ENCODE measurements around the gene TTR. TPM values are rescaled to one million over a fixed set of nuclear protein-coding genes. Genes with fewer than 3 reads are reported as not detected.

Gene TTR
- polyA plus RNA-seq, 3 donors = 0.24 to 1.6 (median 0.42) TPM

- DNase-seq (ENCODE audit: extremely low read depth in 1 of 11, low read depth in 9 of 11, low spot score in 4 of 11) = no peak
These were observed 15.7 kb downstream of the TTR start for GRCh38 chr18:31607384-31607783.

DNA sequence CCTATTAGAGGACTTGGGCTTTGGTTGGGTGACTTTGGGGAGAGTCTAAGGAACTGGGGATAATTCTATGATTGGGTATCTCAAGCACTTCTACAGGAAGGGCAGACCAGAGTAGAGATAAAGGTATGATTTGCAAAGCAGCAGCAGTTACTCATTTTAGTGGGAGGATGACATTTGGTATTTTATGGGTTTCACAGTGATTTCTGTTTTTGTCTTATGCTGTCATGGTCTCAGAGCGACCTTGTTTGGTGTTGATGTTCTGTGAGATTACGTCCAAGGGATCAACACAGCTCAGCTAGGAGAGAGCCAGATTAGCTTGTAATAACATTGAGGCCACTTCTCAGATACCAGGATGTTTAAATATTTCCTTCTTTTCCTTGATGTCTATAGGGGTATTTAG, 18.2 kb downstream of the TTR start:
- no peak for DNase-seq (ENCODE audit: extremely low read depth in 1 of 11, low read depth in 9 of 11, low spot score in 4 of 11)

GRCh38 chr18:31610286-31611205, 18.9 kb downstream of the TTR start:
- DNase-seq (ENCODE audit: extremely low read depth in 1 of 11, low read depth in 9 of 11, low spot score in 4 of 11) = peak in 1 of 11 donors; percentile 27

GRCh38 chr18:31611511-31611910, 19.8 kb downstream of the TTR start:
- no peak for DNase-seq (ENCODE audit: extremely low read depth in 1 of 11, low read depth in 9 of 11, low spot score in 4 of 11)

GRCh38 chr18:31612124-31612523, 20.4 kb downstream of the TTR start:
- no peak for DNase-seq (ENCODE audit: extremely low read depth in 1 of 11, low read depth in 9 of 11, low spot score in 4 of 11)

DNA sequence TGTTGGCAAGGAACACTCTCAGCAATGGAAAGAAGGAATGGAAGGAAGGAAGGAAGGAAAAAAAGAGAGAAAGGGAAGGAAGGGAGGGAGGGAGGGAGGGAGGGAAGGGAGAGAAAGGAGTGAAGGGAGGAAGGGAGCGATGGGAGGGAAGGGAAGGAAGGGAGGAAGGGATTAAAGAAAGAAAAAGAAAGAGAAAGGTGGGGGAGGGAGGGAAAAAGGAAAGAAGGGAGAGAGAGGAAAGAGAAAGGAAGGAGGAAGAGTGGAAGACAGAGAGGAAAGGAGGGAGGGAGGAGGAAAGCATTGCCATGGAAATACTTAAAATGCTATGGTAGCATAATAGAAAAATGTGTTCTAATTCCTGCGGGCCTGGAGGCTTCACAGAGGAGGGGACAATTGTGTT, 22.4 kb downstream of the TTR start:
- DNase-seq (ENCODE audit: extremely low read depth in 1 of 11, low read depth in 9 of 11, low spot score in 4 of 11) = no peak

DNA sequence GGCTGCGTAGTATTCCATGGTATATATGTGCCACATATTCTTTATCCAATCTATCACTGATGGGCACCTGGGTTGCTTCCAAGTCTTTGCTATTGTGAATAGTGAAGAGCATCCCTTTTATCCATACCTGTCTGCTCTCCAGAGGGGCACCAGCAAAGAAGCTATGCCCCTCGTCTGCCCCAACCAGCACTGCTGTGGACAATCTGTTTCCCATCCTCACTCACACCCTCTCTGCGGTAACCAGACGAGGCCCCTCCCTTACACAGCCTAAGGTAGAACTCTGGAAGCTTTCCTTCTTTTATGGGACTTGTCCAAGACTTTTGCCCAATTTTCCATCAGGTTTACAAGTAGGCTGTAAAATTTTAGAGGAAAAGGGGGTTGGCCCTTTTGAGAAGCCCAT, 24.9 kb downstream of the TTR start:
- no peak for DNase-seq (ENCODE audit: extremely low read depth in 1 of 11, low read depth in 9 of 11, low spot score in 4 of 11)

GRCh38 chr18:31617031-31617717, 25.5 kb downstream of the TTR start:
- DNase-seq (ENCODE audit: extremely low read depth in 1 of 11, low read depth in 9 of 11, low spot score in 4 of 11) = no peak

GRCh38 chr18:31618801-31619200, 27.1 kb downstream of the TTR start:
- DNase-seq (ENCODE audit: extremely low read depth in 1 of 11, low read depth in 9 of 11, low spot score in 4 of 11) = no peak

DNA sequence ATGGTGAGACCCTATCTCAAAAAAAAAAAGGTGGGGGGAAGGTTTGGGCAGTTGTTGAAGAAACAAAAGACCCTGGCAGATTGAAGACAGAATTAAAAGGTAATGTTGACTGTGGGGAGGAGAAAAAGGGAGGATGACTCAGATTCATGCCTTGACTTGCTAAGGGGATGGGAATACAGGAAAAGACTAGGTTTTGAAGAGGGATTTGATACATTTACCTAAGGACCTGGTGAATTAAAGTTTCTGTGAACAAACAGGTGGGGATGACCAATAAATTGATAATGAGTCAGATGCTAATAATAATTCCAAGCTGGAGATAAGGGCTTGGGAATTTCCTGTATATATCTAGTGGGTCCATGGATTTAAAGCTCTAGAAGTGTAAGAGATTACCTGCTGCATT, 27.6 kb downstream of the TTR start:
- DNase-seq (ENCODE audit: extremely low read depth in 1 of 11, low read depth in 9 of 11, low spot score in 4 of 11) = no peak

GRCh38 chr18:31624892-31625640, 33.4 kb downstream of the TTR start:
- no peak for DNase-seq (ENCODE audit: extremely low read depth in 1 of 11, low read depth in 9 of 11, low spot score in 4 of 11)

DNA sequence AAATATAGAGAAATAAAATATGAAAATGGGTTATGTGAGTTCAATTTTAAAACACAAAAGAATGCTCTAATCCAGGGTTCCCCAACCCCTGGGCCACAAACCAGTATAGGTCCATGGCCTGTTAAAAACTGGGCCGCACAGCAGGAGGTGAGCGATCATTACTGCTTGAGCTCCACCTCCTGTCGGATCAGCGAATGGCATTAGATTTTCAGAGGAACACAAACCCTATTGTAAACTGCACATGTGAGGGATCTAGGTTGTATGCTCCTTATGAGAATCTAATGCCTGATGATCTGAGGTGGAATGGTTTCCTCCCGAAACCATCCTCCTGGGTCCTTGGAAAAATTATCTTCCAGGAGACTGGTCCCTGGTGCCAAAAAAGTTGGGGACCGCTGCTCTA, 34.7 kb downstream of the TTR start:
- DNase-seq (ENCODE audit: extremely low read depth in 1 of 11, low read depth in 9 of 11, low spot score in 4 of 11) = no peak

GRCh38 chr18:31630549-31630948, 38.9 kb downstream of the TTR start:
- DNase-seq (ENCODE audit: extremely low read depth in 1 of 11, low read depth in 9 of 11, low spot score in 4 of 11) = no peak

DNA sequence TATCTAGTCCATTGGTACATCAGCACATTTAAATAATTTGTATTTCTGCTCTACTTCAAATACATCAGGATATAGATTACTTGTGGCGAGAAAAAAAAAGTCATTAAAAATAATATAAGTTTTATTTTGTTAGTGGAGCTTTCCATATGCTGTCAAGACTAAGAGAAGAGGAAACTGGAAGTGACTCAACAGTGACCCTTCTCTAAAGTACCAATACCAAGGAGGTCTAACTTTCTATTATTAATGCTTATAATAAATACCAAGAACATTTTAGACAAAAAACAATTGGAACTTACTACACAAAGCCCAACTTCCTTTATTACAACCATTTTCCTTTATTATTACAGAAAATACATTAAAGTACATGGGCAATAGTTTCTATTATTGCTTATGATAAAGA, 39.8 kb downstream of the TTR start:
- no peak for DNase-seq (ENCODE audit: extremely low read depth in 1 of 11, low read depth in 9 of 11, low spot score in 4 of 11)

DNA sequence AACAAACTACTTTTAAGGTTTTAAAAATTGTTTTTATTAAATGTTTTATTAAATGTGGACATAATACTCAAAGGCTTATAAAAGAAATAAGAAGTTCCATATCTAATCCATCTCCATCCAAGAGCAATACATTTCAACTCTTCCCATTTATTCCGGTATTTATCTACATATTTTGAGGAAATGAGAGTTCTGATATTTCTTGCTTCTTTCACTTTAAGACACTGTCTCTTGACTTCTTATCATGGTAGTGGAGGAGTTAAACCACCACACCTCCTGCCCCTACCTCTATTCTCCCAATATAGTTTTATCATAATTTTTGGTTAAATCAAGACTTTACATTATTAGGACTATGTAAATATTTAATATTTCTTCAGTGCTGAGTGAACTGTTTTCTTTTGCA, 40.7 kb downstream of the TTR start:
- no peak for DNase-seq (ENCODE audit: extremely low read depth in 1 of 11, low read depth in 9 of 11, low spot score in 4 of 11)

- no peak for DNase-seq (ENCODE audit: extremely low read depth in 1 of 11, low read depth in 9 of 11, low spot score in 4 of 11)
These were observed 42.0 kb downstream of the TTR start for GRCh38 chr18:31633392-31634330.

DNA sequence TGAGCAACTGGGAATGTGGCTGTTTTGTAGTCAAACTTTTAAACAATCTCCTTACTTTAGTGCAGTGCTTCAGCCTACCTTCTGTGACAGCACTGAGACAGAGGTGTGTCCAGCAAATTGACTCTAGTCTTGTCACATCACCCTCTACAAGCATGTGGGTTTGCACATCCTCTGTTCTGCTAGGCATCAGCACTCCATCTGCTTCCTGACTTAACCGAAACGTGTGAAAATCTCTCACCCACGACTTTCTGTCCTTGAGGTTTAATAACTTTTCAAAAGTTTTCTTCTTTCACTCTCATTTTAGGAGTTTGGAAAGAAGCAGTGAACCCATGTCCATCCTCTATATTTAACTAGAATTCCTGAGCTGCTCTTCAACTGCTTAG, 42.6 kb downstream of the TTR start:
- no peak for DNase-seq (ENCODE audit: extremely low read depth in 1 of 11, low read depth in 9 of 11, low spot score in 4 of 11)

GRCh38 chr18:31636387-31636786, 44.7 kb downstream of the TTR start:
- no peak for DNase-seq (ENCODE audit: extremely low read depth in 1 of 11, low read depth in 9 of 11, low spot score in 4 of 11)

- no peak for DNase-seq (ENCODE audit: extremely low read depth in 1 of 11, low read depth in 9 of 11, low spot score in 4 of 11)
These were observed 45.8 kb downstream of the TTR start for GRCh38 chr18:31637445-31637844.

All from renal cortex interstitium (tissue), 11 donors.